GM18511 (cell line): Measurements from ENCODE around the gene GSTM3.
"Not testable (repeated sequence)": the region's sequence is repeated elsewhere in the genome, so short reads cannot be mapped to it uniquely, and the experiment has no call there.

Source experiments
- ATAC-seq: cut with Tn5 transposase; IDR thresholded peaks from one replicate; pipeline ENCODE4 v1.9.1; 2021; ENCODE audit warnings: mild to moderate bottlenecking, moderate library complexity; ENCODE audit not compliant: unreplicated experiment

The GSTM3 gene

GRCh38 chr1:109708949-109709348 is 31.9 kb downstream of the GSTM3 start:
- not testable (repeated sequence) for ATAC-seq

- no peak for ATAC-seq
Measured at GRCh38 chr1:109705411-109705810, 35.4 kb downstream of the GSTM3 start.

- ATAC-seq, result no peak
Measured at GRCh38 chr1:109704173-109704572, 36.7 kb downstream of the GSTM3 start.

GRCh38 chr1:109702940-109703339 is 37.9 kb downstream of the GSTM3 start:
- ATAC-seq, result not testable (repeated sequence)

GRCh38 chr1:109697861-109698260 is 43.0 kb downstream of the GSTM3 start:
- not testable (repeated sequence) for ATAC-seq

- no peak for ATAC-seq
Measured at GRCh38 chr1:109697066-109697465, 43.8 kb downstream of the GSTM3 start.

GRCh38 chr1:109695138-109695537 is 45.7 kb downstream of the GSTM3 start:
- not testable (repeated sequence) for ATAC-seq

GRCh38 chr1:109694400-109694799 is 46.4 kb downstream of the GSTM3 start:
- not testable (repeated sequence) for ATAC-seq

GRCh38 chr1:109691759-109692158 is 49.1 kb downstream of the GSTM3 start:
- no peak for ATAC-seq

GRCh38 chr1:109689844-109690405 is 50.9 kb downstream of the GSTM3 start:
- no peak for ATAC-seq

- no peak for ATAC-seq
Measured at GRCh38 chr1:109687641-109688499, 53.0 kb downstream of the GSTM3 start, which contains the start of gene GSTM1. TSS of gene GSTM1 (plus strand) at chr1:109687817. CDS start at chr1:109687874, 57 bp downstream.

- ATAC-seq, result not testable (repeated sequence)
Measured at GRCh38 chr1:109687109-109687508, 53.7 kb downstream of the GSTM3 start.

GRCh38 chr1:109685890-109686289 is 54.9 kb downstream of the GSTM3 start:
- ATAC-seq, result not testable (repeated sequence)

- not testable (repeated sequence) for ATAC-seq
Measured at GRCh38 chr1:109685399-109685798, 55.4 kb downstream of the GSTM3 start.

- not testable (repeated sequence) for ATAC-seq
Measured at GRCh38 chr1:109684777-109685176, 56.1 kb downstream of the GSTM3 start.
